ENCODE measurements around the gene POLR2M.

Gene POLR2M

GRCh38 chr15:57692709-57693108 lies 13.8 kb upstream of the POLR2M start:
- no peak for DNase-seq

- no peak for DNase-seq
Observed at GRCh38 chr15:57694279-57694678, 12.2 kb upstream of the POLR2M start.

- no peak for DNase-seq
Observed at GRCh38 chr15:57696146-57696545, 10.4 kb upstream of the POLR2M start.

GRCh38 chr15:57697588-57697987 lies 8.9 kb upstream of the POLR2M start:
- no peak for DNase-seq

- DNase-seq = no peak
Observed at GRCh38 chr15:57698243-57698642, 8.3 kb upstream of the POLR2M start.

GRCh38 chr15:57698991-57699390 lies 7.5 kb upstream of the POLR2M start:
- DNase-seq = no peak

GRCh38 chr15:57703387-57703786 lies 3.1 kb upstream of the POLR2M start:
- DNase-seq = no peak

- peak; percentile 31 for DNase-seq
Observed at GRCh38 chr15:57704441-57704840, 2.1 kb upstream of the POLR2M start.

GRCh38 chr15:57705746-57706404 lies 639 bp upstream of the POLR2M start:
- no peak for DNase-seq

- no peak for DNase-seq
Observed at GRCh38 chr15:57708047-57708446, 1.5 kb downstream of the POLR2M start.

- no peak for DNase-seq
Observed at GRCh38 chr15:57718309-57718708, 11.8 kb downstream of the POLR2M start.

GRCh38 chr15:57720867-57721266 lies 14.4 kb downstream of the POLR2M start:
- DNase-seq = no peak

GRCh38 chr15:57726411-57726810 lies 19.9 kb downstream of the POLR2M start:
- no peak for DNase-seq

- no peak for DNase-seq
Observed at GRCh38 chr15:57727031-57727430, 20.5 kb downstream of the POLR2M start.

GRCh38 chr15:57728436-57728835 lies 21.9 kb downstream of the POLR2M start:
- DNase-seq = no peak

- DNase-seq = no peak
Observed at GRCh38 chr15:57730876-57731275, 24.4 kb downstream of the POLR2M start.

GRCh38 chr15:57731530-57732103 lies 25.1 kb downstream of the POLR2M start:
- no peak for DNase-seq

- peak; percentile 72 for DNase-seq
Observed at GRCh38 chr15:57732526-57733331, 26.2 kb downstream of the POLR2M start.

GRCh38 chr15:57734860-57735259 lies 28.3 kb downstream of the POLR2M start:
- DNase-seq = no peak

GRCh38 chr15:57735431-57735830 lies 28.9 kb downstream of the POLR2M start:
- no peak for DNase-seq

- DNase-seq = no peak
Observed at GRCh38 chr15:57735891-57736290, 29.4 kb downstream of the POLR2M start.

- DNase-seq = no peak
Observed at GRCh38 chr15:57736591-57736990, 30.1 kb downstream of the POLR2M start.

- no peak for DNase-seq
Observed at GRCh38 chr15:57738734-57739237, 32.3 kb downstream of the POLR2M start.

- no peak for DNase-seq
Observed at GRCh38 chr15:57740048-57740447, 33.5 kb downstream of the POLR2M start.

Measured in hematopoietic multipotent progenitor cell treated with erythropoietin and hydrocortisone succinate and interleukin-3 and kit ligand, for 4 days (in vitro differentiated cells).